GM23338 (cell line): Measurements from ENCODE around the gene FOXC2.

ENCODE experiments used
- CREB1 ChIP-seq: fragments of 250-450 bp; sonication (Bioruptor Pico); IDR thresholded peaks from 2 replicates; pipeline ENCODE4 v1.5.0; 2020; ENCODE audit warnings: low read depth, mild to moderate bottlenecking, moderate library complexity
- EZH2 ChIP-seq: fragments of 200-600 bp; sonication (generic); IDR thresholded peaks from one replicate; pipeline ENCODE4 v1.8.0; 2017; ENCODE audit warnings: antibody characterized with exemption, mild to moderate bottlenecking, low read depth; ENCODE audit not compliant: unreplicated experiment
- EZH2phosphoT487 ChIP-seq: fragments of 200-600 bp; sonication (generic); IDR thresholded peaks from one replicate; pipeline ENCODE4 v1.8.1; 2018; ENCODE audit warnings: antibody characterized with exemption; ENCODE audit not compliant: unreplicated experiment
- JUNB ChIP-seq: IDR thresholded peaks from one replicate; pipeline ENCODE4 v1.6.1; 2016; ENCODE audit warnings: antibody characterized with exemption; ENCODE audit not compliant: unreplicated experiment
- POLR2AphosphoS5 ChIP-seq: IDR thresholded peaks from 2 replicates; pipeline ENCODE4 v1.6.1; 2016; ENCODE audit warnings: antibody characterized with exemption, low read depth
- REST ChIP-seq: IDR thresholded peaks from one replicate; pipeline ENCODE4 v1.6.1; 2018; ENCODE audit warnings: antibody characterized with exemption; ENCODE audit not compliant: unreplicated experiment
- ZNF114 ChIP-seq: fragments of 250-450 bp; sonication (Bioruptor Pico); IDR thresholded peaks from 2 replicates; pipeline ENCODE4 v1.5.0; 2020; ENCODE audit warnings: mild to moderate bottlenecking, moderate library complexity
- ZNF331 ChIP-seq: fragments of 250-450 bp; sonication (Bioruptor Pico); IDR thresholded peaks from 2 replicates; pipeline ENCODE4 v1.5.0; 2020; ENCODE audit warnings: low read depth, mild to moderate bottlenecking, moderate library complexity
- TF ChIP-seq, protein P1 (sequence below), 2 experiments: fragments of 200-600 bp in 1 of 2; sonication (generic) in 1 of 2; conservative IDR thresholded peaks; 2 replicates each; pipeline versions ENCODE4 v1.5.1 to v1.6.1; 2016 to 2017; ENCODE audit warnings: antibody characterized with exemption in 2 of 2, low read depth in 2 of 2, mild to moderate bottlenecking in 2 of 2, moderate library complexity in 1 of 2
- TF ChIP-seq, protein P2 (sequence below): IDR thresholded peaks from 2 replicates; pipeline ENCODE4 v1.6.1; 2016; ENCODE audit warnings: antibody characterized with exemption

- TF ChIP-seq EZH2 (no peak), EZH2phosphoT487 (no peak), POLR2AphosphoS5 (no peak), ZNF331 (CRISPR knock-in tag) (no peak), REST (no peak), JUNB (no peak), CREB1 (CRISPR knock-in tag) (no peak), ZNF114 (CRISPR knock-in tag) (no peak)
- TF ChIP-seq, protein P1, sequence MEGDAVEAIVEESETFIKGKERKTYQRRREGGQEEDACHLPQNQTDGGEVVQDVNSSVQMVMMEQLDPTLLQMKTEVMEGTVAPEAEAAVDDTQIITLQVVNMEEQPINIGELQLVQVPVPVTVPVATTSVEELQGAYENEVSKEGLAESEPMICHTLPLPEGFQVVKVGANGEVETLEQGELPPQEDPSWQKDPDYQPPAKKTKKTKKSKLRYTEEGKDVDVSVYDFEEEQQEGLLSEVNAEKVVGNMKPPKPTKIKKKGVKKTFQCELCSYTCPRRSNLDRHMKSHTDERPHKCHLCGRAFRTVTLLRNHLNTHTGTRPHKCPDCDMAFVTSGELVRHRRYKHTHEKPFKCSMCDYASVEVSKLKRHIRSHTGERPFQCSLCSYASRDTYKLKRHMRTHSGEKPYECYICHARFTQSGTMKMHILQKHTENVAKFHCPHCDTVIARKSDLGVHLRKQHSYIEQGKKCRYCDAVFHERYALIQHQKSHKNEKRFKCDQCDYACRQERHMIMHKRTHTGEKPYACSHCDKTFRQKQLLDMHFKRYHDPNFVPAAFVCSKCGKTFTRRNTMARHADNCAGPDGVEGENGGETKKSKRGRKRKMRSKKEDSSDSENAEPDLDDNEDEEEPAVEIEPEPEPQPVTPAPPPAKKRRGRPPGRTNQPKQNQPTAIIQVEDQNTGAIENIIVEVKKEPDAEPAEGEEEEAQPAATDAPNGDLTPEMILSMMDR (conservative IDR thresholded peaks at IDR 0.05; ENCODE audit: low read depth in 2 of 2) = no peak
- TF ChIP-seq, protein P2, sequence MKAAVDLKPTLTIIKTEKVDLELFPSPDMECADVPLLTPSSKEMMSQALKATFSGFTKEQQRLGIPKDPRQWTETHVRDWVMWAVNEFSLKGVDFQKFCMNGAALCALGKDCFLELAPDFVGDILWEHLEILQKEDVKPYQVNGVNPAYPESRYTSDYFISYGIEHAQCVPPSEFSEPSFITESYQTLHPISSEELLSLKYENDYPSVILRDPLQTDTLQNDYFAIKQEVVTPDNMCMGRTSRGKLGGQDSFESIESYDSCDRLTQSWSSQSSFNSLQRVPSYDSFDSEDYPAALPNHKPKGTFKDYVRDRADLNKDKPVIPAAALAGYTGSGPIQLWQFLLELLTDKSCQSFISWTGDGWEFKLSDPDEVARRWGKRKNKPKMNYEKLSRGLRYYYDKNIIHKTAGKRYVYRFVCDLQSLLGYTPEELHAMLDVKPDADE = no peak
Measured at GRCh38 chr16:86522634-86523033, 44.0 kb upstream of the FOXC2 start.
